ENCODE data around the gene HDAC1. TPM values are rescaled to one million over a fixed set of nuclear protein-coding genes. Genes with fewer than 3 reads are reported as not detected.
"Not testable (repeated sequence)": the region's sequence is repeated elsewhere in the genome, so short reads cannot be mapped to it uniquely, and the experiment has no call there.

HDAC1 gene
- total RNA-seq, 1 donor from 2014 or later = 50.4 TPM

- DNase-seq = no peak
Measured at GRCh38 chr1:32349211-32349708, 57.4 kb downstream of the HDAC1 start.

DNA sequence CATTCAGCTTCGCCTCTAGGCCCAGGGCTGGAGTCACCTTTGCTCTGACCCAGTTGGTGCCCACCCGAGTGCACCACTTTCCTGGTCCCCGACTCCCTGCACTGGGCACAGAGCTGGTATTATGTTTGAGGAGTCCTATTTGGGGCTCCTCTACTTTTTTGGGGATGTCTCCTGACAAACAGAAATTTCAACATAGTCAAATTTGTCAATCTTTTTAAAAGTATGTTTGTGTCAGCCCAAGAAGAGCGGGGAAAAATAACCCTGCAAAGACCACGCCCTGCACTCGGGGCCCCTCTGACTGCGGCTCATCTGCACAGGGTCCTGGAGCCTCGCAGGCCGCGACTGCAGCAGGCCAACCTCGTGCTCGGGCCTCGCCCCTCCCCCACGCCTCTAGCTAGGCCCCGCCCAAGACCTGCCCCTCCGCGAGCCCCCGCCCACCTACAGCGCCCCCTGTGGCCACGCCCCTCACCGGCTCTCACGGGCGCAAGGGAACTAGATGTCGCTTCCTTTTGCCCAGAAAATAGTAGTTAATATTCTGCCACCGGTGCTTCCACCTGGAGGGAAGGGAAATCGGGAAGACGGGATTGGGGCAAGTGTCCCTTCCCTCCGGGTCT, 59.0 kb downstream of the HDAC1 start:
- DNase-seq = no peak

DNA sequence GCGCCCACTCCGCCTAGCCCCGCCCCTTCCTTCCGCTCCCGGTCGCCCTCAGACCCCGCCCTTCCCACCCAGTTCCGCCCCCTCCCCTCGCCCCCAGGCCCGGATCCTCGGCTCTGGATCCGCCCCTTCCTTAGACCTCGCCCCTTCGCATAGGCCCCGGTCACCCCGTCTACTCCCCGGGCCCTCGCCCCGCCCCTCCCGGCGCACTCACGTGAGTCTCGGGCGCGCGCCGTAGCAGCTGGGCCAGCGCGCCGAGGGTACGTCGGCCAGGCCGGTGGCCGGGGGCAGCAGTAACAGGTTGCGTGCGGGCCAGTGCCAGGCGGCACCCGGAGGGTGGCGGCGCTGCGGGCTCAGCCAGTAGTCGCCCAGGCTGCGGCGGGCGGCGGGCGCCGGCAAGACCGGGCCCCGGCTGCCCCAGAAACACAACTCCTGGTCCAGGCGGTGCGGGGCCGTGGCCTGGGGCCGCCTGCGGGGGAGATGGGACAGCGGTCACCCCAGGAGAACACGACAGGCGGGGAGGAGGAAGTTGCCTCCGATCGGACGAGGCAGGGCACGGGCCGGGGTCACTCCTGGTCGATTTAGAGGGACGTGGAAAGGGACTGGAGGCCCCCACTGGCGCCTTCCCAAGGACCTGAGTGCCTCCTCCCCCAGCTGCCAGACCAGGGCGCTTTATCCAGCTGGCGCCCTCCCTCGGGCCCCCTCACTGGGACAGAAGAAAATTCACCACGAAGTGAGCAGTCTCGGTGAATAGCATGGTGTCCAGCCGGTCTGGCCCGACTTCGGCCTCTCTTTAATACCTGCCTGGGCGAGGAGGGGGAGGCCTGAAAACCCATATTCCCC, 59.7 kb downstream of the HDAC1 start:
- DNase-seq = peak; percentile 94

DNA sequence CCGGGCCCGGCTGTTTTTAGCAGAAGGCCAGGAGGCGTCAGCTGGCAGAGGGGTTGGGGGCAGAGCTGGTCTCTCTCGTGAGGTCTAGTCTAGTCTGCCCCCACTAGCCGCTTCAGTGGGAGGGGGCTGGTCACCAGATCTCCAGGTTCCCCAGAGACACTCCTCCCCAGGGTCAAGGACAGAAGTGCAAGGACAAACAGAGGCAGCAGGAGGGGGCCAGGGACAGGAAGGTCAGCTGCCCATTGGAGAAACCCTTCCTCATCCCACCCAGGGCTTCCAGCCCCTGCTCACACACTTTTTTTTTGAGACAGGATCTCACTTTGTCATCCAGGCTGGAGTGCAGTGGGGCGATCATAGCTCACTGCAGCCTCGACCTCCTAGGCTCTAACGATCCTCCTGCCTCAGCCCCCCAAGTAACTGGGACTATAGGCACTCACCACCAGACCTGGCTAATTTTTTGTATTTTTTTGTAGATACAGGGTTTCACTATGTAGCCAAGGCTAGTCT, 60.4 kb downstream of the HDAC1 start:
- DNase-seq = no peak

GRCh38 chr1:32352831-32353383, 61.0 kb downstream of the HDAC1 start:
- DNase-seq = no peak

DNA sequence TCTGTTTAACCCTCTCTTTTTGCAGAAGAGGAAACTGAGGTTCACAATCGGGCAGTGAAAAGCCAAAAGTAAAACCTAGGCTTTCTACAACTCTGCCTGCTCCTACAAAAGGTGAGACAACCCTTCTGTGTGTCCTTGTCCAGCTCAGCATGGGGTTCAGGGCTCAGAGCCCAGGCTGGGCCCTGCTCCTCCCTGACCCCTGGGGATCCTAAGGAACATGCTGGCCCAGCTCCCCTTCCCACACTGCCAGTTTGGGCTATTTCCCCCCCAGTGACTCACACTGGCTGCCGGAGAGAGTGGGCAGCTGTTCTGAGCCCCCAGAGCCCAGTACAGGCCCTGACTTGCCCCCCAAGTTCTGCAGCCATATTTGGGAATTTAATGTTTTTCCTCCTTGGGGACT, 61.5 kb downstream of the HDAC1 start:
- no peak for DNase-seq

DNA sequence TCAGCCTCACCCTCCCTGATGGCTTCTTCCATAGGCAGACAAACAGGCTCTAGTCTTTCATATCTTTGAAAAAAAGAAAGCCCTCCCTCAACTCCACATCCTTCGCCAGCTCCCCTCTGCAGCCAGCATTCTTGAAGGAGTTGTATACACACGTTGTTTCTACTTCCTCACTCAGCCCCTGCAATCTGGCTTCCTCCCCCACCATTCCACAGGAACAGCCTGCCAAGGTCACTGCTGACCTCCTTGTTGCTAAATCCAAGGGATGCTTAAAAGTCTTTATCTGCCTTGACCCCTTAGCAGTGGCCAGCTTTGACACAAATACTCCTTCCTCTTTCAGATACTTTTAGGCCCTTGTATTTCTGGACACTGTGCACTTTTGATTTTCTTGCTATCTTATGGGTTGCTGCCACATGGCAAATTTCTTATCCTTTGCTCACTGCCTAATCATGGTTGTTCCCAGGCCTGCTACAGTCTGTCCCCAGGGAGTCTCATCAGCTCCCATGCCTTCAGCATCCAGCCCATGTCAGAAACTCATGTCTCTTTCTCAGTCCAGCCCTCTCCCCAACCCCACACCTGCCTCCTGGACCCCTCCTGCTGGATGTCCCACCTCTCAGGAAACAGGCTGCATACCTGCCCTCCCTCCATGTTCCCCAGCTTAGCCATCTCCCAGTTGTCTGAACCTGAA, 62.1 kb downstream of the HDAC1 start:
- no peak for DNase-seq

GRCh38 chr1:32355778-32356177, 63.9 kb downstream of the HDAC1 start:
- DNase-seq = not testable (repeated sequence)

GRCh38 chr1:32356478-32356877, 64.6 kb downstream of the HDAC1 start:
- no peak for DNase-seq

DNA sequence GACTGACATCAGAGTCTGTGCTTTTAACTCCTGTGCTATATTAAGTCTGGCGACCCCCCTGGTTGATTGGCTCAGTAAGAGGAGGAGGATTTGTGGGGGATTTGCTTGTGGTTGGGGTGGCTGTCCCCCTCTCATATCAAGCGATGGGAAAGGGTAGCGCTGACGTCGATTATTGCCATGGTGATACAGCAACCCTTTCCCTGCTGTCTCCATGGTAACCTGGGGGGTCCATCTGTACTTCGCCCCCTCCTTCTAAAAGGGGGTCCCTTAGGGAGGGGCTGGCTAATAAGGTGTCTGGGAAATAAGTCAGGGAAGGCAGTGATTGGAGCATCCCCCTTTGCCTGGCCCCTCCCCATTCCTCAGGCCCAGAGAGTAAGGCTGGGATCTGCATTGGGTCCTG, 65.7 kb downstream of the HDAC1 start:
- DNase-seq = no peak

GRCh38 chr1:32358435-32358834, 66.6 kb downstream of the HDAC1 start:
- no peak for DNase-seq

GRCh38 chr1:32361308-32361673, 69.4 kb downstream of the HDAC1 start:
- no peak for DNase-seq

DNA sequence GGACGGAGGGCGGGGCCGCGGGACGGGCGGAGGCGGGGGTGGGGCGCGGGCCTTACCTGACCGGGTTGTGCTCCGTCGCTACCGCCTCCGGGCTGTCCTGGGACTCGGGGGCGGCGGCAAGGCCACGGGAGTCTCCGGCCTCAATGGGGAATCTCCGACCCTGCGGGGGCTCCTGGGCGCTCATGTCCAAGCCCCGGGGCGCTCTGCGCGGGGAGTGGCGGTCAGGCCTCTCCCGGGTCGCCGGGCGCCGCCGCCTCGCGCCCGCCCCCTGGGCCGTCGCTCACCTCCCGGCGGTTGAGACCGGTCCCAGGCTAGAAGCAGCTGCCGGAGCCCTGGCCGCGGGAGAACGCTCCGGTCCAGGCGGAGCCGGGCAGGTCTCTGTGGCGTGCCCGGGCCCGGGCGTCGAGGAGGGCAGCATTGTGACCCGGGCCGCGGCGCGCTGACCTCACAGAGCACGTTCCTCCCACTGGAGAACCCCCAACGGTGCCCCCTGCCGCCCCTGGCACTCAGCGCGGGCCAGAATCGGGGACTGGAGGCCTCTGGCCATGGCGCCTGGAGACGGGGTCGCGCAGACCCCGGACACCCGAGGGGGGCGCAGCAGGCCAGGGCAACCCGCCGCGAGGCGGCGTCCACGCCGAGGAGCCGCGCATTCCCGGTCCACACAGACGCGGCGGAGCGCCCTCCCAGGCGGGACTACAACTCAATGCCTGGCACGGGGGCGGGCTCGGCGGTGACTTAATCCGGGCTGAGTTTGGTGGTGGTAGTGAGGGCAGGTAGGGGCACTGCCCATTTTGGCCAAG, 70.0 kb downstream of the HDAC1 start:
- no peak for DNase-seq

GRCh38 chr1:32362474-32363313, 70.8 kb downstream of the HDAC1 start, which contains the start of the genes FAM229A and TSSK3:
Gene FAM229A, minus strand, starts transcription at chr1:32362485. Its CDS starts 394 bp downstream, at chr1:32362091.
Gene TSSK3, plus strand, starts transcription at chr1:32362539. Its CDS starts 163 bp downstream, at chr1:32362702.
- no peak for DNase-seq

GRCh38 chr1:32363713-32364112, 71.8 kb downstream of the HDAC1 start:
- no peak for DNase-seq

DNA sequence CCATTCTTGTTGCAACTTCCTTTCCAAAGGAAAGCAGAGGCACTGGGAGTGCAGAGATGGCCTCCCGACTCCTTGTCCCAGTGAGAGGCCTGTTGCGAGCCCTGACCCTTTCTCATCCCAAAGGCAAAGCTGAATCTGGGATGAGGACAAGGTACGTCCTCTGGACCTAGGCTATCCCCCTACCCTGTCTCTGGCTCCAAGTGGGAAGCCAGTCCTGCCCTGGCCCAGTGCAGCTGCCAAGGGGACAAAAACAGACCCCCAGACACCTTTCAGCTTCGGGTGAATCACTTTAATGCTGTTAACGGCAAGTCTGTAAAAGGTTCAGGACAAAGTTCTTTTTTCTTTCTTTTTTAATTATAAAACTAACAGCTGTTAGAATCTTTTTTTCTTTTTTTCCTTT, 73.0 kb downstream of the HDAC1 start:
- no peak for DNase-seq

- DNase-seq = no peak
Measured at GRCh38 chr1:32365445-32365844, 73.6 kb downstream of the HDAC1 start.

- DNase-seq = no peak
Measured at GRCh38 chr1:32367912-32368635, 76.2 kb downstream of the HDAC1 start.

DNA sequence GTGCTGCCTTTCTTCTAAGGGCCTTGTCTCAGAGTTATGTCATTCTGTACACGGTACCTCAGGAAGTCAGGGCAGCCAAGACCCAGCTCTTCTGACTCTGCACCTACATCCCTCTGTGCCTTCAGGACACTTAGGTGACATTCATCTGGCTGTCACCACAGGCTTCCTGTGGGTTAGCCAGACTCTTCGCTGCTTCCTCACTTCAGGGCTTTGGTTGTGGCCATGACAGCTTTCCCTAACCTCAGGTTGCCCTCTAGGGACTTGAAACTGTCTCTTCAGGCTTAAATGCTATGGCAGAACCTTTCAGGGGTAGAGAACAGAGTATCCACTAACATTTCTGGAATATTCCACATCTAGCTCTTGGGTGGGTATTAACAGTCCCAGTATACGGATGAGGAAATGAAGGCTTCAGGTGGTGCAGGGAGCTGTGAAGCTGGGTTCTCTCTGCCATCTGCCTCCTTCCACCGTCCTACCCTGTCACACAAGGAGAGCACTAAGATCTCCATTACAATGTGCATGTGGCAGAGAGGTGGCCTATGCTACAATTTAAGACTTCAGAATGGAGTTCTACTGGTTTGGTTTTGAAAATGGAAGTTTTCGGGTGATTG, 80.4 kb downstream of the HDAC1 start:
- no peak for DNase-seq
